Stimulated activated CD4-positive, alpha-beta T cell treated with anti-CD3 and anti-CD28 coated beads, Interleukin-1b, Interleukin-23, amount 100 ng/mL, for 48 hours (primary cell): ENCODE measurements around the gene SLC22A31.
A peak's percentile ranks its signal among the peaks of the same experiment; 100 is the strongest.
"Not testable (repeated sequence)": the region's sequence is repeated elsewhere in the genome, so short reads cannot be mapped to it uniquely, and the experiment has no call there.

ENCODE experiments used
- DNase-seq: peaks from one replicate; pipeline ENCODE4 v3.0.0-alpha.2; 2020

The SLC22A31 gene

GRCh38 chr16:89192956-89193575 is 7.3 kb downstream of the SLC22A31 start:
- DNase-seq = peak; percentile 81

DNA sequence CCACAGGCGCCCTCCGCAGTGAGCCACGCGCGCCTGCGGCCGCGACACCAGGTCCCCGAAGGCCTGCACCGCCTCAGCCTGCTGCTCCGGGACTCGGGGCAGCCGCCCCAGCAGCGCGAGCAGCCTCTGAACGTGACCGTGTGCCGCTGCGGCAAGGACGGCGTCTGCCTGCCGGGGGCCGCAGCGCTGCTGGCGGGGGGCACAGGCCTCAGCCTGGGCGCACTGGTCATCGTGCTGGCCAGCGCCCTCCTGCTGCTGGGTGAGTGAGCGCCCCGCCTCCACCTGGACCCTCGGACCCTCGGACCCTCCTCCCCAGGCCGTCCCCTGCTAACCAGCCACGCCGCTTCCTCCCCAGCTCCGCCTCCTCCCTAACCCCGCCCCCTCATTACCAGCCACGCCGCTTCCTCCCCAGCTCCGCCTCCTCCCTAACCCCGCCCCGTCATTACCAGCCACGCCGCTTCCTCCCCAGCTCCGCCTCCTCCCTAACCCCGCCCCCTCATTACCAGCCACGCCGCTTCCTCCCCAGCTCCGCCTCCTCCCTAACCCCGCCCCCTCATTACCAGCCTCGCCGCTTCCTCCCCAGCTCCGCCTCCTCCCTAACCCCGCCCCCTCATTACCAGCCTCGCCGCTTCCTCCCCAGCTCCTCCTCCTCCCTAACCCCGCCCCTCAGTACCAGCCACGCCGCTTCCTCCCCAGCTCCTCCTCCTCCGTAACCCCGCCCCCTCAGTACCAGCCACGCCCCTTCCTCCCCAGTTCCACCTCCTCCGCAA is 8.0 kb downstream of the SLC22A31 start:
- DNase-seq = peak; percentile 88

- DNase-seq = no peak
These were observed 8.5 kb downstream of the SLC22A31 start for GRCh38 chr16:89191901-89192185.

DNA sequence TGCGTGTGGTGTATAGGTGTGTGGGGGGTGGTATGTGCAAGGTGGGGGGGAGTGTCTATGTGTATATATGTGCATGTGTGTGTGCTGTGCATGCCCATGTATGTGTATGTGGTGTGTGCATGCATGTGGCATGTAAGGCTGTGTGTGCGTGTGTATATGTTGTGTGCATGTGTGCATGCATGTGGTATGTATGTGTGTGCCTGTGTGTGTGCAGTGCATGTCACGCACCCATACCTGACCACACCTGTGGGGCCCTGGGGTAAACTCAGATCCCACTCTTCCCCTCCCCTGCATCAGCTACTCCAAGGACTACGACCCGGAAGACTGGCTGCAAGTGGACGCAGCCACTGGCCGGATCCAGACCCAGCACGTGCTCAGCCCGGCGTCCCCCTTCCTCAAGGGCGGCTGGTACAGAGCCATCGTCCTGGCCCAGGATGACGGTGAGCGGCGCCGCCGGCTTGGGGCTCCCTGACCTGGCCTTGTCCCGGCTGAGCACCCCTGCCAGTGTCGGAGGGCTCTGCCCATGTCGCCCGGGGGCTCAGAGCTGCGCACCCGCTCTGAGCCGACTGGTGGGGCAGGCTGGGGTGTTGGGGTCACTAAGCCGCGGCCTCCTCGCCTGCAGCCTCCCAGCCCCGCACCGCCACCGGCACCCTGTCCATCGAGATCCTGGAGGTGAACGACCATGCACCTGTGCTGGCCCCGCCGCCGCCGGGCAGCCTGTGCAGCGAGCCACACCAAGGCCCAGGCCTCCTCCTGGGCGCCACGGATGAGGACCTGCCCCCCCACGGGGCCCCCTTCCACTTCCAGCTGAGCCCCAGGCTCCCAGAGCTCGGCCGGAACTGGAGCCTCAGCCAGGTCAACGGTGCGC is 9.1 kb downstream of the SLC22A31 start:
- no peak for DNase-seq

- no peak for DNase-seq
These were observed 10.0 kb downstream of the SLC22A31 start for GRCh38 chr16:89190150-89190958.

GRCh38 chr16:89189358-89190025 is 10.8 kb downstream of the SLC22A31 start:
- no peak for DNase-seq

GRCh38 chr16:89188471-89189357 is 11.6 kb downstream of the SLC22A31 start:
- not testable (repeated sequence) for DNase-seq

DNA sequence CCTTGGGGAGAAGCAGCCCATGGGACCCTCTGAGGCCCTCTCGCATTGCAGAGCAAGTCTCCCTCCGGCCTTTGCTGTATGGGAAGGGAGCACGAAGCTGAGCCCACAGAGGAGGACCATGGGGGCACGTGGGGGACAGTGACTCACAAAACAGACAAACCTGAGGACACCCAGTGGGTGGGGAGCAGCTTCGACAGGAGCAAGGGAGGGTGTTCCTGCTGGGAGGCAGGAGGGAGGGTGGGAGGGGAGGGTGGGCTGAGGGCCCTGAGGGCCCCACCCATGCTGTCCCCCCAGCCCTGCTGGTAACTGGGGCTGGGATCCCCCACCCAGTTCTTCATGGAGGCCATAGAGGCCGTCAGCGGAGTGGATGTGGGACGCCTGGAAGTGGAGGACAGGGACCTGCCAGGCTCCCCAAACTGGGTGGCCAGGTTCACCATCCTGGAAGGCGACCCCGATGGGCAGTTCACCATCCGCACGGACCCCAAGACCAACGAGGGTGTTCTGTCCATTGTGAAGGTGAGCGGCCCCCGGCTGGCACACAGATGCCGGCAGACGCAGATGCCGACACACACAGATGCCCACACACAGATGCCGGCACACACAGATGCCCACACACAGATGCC is 12.5 kb downstream of the SLC22A31 start:
- DNase-seq = no peak

GRCh38 chr16:89187032-89187769 is 13.1 kb downstream of the SLC22A31 start:
- peak; percentile 51 for DNase-seq

GRCh38 chr16:89186593-89187031 is 13.7 kb downstream of the SLC22A31 start:
- not testable (repeated sequence) for DNase-seq

- not testable (repeated sequence) for DNase-seq
These were observed 14.3 kb downstream of the SLC22A31 start for GRCh38 chr16:89185887-89186592.

GRCh38 chr16:89184933-89185794 is 15.2 kb downstream of the SLC22A31 start:
- DNase-seq = peak; percentile 34

GRCh38 chr16:89184677-89184932 is 15.7 kb downstream of the SLC22A31 start:
- DNase-seq = no peak

DNA sequence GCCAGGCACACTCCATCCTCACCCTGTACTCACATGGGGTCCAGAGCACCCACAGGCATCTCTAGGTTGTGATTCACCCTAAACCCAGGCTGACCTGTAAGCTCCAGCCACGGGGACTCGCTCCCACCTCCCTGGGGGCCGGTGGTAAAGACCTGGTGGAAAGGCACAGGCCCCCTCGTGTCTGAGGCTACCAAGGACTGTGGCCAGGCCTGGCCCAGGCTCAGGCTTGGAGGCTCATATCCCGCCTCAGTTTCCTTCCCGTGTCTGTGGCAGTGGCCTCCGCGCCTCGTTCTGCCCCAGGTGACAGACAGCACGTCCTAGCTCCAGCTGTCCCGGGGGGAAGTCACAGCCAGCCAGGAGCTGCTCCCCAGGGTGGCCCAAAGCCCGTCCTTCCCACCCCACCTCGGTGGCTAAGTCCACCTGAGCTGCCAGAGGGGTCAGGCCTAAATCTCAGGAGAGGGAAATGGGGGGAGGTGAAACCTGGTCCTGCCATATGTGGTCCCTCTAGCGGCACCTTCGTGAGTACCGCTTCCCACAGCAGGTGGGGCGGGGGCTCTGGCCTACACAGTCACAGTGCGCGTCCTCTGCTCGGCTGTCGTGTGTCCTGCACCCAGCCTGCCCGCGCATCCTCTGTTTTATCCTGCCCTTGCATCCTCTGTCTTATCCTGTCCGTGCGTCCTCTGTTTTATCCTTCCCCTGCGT is 16.2 kb downstream of the SLC22A31 start:
- DNase-seq = no peak

DNA sequence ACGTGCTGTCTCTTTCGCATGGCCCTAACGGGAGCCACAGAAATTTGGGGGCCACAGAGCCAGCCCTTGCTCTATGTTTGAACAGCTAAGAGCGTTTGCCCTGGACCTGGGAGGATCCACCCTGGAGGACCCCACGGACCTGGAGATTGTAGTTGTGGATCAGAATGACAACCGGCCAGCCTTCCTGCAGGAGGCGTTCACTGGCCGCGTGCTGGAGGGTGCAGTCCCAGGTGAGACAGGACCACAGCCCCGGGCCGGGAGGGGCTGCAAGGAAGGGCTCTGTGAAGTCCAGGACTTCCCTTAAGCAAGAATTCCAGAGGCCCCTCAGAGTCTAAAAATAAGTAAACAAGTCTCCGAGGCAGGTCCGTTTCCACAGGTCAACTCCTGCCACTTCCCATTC is 16.9 kb downstream of the SLC22A31 start:
- no peak for DNase-seq

DNA sequence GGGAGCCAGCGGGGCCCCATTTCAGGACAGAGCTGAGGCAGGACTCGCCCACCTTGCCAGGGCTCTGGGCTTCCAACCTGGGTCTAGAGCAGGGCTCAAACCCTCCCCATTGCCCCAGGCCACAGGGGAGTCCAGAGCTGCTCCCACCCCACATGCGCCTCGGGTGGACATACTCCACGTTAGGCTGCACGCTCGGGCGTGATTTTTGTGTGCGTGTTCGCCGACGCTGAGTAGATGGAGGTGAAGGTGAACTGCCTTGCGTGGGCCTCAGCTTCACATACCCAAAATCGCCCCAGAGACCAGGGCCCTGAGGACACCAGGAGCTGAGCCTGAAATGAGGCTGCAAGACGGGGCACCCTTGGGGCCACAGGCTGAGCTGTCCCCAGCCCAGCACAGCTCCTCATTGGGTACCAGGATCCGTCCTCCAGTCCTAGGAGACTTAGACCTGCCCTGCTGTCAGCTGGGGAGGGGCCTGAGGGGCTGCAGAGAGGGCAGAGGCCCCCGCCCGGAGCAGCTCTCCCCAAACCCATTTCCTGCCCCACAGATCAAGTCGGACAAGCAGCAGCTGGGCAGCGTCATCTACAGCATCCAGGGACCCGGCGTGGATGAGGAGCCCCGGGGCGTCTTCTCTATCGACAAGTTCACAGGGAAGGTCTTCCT is 20.6 kb downstream of the SLC22A31 start:
- DNase-seq = no peak

GRCh38 chr16:89179148-89179484 is 21.2 kb downstream of the SLC22A31 start:
- no peak for DNase-seq
